ENCODE measurements around the gene ALPL.
"Not testable (repeated sequence)": the region's sequence is repeated elsewhere in the genome, so short reads cannot be mapped to it uniquely, and the experiment has no call there.

Gene ALPL

GRCh38 chr1:21508580-21509350 lies 458 bp upstream of the ALPL start:
- DNase-seq = peak; percentile 36

- no peak for DNase-seq
Observed at GRCh38 chr1:21510113-21510493, 880 bp downstream of the ALPL start.

GRCh38 chr1:21510885-21511578 lies 1.8 kb downstream of the ALPL start:
- no peak for DNase-seq

- no peak for DNase-seq
Observed at GRCh38 chr1:21511579-21512522, 2.6 kb downstream of the ALPL start.

GRCh38 chr1:21514245-21514644 lies 5.0 kb downstream of the ALPL start:
- no peak for DNase-seq

GRCh38 chr1:21517161-21517589 lies 8.0 kb downstream of the ALPL start:
- no peak for DNase-seq

- DNase-seq = no peak
Observed at GRCh38 chr1:21517660-21518480, 8.6 kb downstream of the ALPL start.

GRCh38 chr1:21518774-21519455 lies 9.7 kb downstream of the ALPL start:
- no peak for DNase-seq

- not testable (repeated sequence) for DNase-seq
Observed at GRCh38 chr1:21519486-21520070, 10.4 kb downstream of the ALPL start.

GRCh38 chr1:21520899-21521716 lies 11.9 kb downstream of the ALPL start:
- DNase-seq = no peak

GRCh38 chr1:21521717-21522060 lies 12.5 kb downstream of the ALPL start:
- no peak for DNase-seq

- DNase-seq = no peak
Observed at GRCh38 chr1:21522525-21523038, 13.4 kb downstream of the ALPL start.

GRCh38 chr1:21523297-21523813 lies 14.1 kb downstream of the ALPL start:
- DNase-seq = no peak

GRCh38 chr1:21524220-21524619 lies 15.0 kb downstream of the ALPL start:
- no peak for DNase-seq

GRCh38 chr1:21524686-21525339 lies 15.6 kb downstream of the ALPL start:
- no peak for DNase-seq

GRCh38 chr1:21525340-21525717 lies 16.1 kb downstream of the ALPL start:
- no peak for DNase-seq

- no peak for DNase-seq
Observed at GRCh38 chr1:21526441-21526840, 17.2 kb downstream of the ALPL start.

GRCh38 chr1:21530368-21531016 lies 21.3 kb downstream of the ALPL start:
- no peak for DNase-seq

GRCh38 chr1:21531241-21531640 lies 22.0 kb downstream of the ALPL start:
- DNase-seq = no peak
